Urinary bladder (tissue), 4 donors: Measurements from ENCODE around the gene TAGLN2. TPM values are rescaled to one million over a fixed set of nuclear protein-coding genes. Genes with fewer than 3 reads are reported as not detected.

Source experiments
- DNase-seq: peaks from one replicate; pipeline ENCODE4 v3.0.0-alpha.2; 2015; ENCODE audit errors: extremely low spot score
- H3K27ac ChIP-seq: one replicate; pipeline ENCODE4 v1.5.1; 2013; ENCODE audit warnings: low read depth, mild to moderate bottlenecking, moderate library complexity
- H3K36me3 ChIP-seq: one replicate; pipeline ENCODE4 v1.6.1; 2013; ENCODE audit warnings: mild to moderate bottlenecking, moderate library complexity; ENCODE audit not compliant: insufficient read depth
- H3K4me1 ChIP-seq: one replicate; pipeline ENCODE4 v1.6.1; 2013; ENCODE audit warnings: mild to moderate bottlenecking, moderate library complexity; ENCODE audit not compliant: insufficient read depth
- H3K4me3 ChIP-seq: one replicate; pipeline ENCODE4 v1.5.1; 2013; ENCODE audit warnings: low read depth, low read length
- WGBS: extraction: QIAGEN DNeasy Blood & Tissue Kit; methylation state at CpG from one replicate; pipeline ENCODE4 v1.1.7; 2013; 5-methylcytosine and 5-hydroxymethylcytosine counted together
- polyA plus RNA-seq: library from polyadenylated mRNA; stranded (reverse); fragments of 200-250 nt; gene quantifications from one replicate; pipeline ENCODE4 v1.2.3, GENCODE V29; 2013
- total RNA-seq: library from RNA; depleted of rRNA; stranded (reverse); fragments of >200 nt; gene quantifications from one replicate; pipeline ENCODE4 v1.2.3, GENCODE V29; 2014
- donor health status: healthy with polysubstance abuse.
- donor health status: healthy.

TAGLN2 gene
- total and polyA plus RNA-seq, 2 donors = 106 to 318 TPM

DNA sequence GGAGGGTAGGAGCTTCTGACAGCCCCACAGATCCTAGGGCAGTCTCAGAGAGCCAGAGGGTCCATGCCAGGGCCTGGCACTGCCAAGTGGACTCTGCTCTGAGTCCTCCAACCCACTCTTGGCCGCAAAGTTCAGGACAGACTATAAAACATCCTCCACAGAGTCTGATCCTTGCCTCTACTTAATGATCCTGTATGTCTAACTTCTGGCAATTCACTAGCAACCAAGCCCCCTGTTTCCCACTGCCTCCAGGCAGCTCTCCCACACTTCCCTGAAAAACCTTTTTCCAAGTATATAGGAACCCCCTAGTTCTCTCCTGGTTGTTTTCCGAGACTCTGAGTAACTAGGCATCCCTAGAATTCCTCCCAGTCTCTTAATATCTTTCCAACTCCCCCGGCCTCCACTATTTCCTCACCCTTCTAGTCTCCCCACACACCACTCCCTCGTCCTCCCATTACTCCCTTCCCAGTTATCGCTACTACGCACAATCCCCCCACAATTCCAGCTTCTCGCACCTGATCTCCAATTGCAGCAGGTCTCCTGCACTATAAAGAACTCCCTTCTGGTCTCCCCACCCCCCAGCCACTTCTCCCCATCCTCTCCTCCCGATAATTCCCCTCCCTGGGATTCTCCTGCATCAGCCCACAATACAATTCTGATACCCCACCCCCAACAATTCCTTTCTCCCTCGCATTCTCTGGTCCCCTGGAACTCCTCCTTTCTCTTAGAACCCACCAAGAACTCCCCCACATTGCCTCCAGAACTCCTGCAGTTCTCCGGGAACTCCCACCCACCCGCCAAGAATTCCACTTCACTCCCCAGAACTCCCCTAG lies 19.5 kb upstream of the TAGLN2 start:
- no peak overlapping the region for H3K27ac ChIP-seq

DNA sequence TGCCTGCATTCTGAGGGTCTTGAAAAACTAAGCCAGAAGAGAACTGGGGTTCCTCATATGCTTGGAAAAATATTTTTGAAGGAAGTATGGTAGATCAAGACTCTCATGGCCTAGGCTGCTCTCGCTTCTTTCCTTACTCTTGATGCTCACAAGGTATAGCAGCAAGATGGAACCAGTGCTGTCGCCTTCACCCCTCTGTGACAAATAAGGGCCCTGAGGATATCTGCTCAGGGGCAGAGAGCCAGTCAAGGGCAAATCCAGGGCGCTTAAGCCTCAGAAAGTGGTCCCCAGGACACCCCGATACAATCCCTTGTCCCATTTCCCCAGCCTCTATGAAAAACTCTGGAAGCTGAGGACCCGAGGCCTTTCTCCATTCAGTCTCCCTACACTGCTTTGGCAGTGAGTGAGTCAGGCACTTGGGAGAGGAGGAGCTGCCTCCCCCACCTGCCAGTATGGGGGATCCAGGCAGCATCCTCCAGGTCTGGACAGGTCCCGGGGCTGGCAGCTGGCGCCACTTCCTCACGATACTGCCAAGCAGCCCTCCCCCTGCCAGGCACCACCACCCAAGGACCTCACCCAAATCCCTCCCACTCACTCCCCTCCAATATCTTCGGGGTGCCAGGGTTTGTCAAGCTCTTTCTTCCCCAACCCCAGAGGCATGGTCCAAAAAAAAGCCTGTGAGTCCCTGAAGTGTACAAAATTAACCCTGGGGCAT lies 18.8 kb upstream of the TAGLN2 start:
- WGBS = 84% methylated on average over 9 of the region's 9 CpGs
- H3K4me1 ChIP-seq = no peaks in the 10 kb centered on the region
- H3K27ac ChIP-seq = no peak overlapping the region
- DNase-seq = no peak
- H3K36me3 ChIP-seq = no peaks in the 10 kb centered on the region
- no peak overlapping the region for H3K4me3 ChIP-seq

More for the DNA sequence above, 19.5 kb upstream of the TAGLN2 start:
- DNase-seq = no peak
- WGBS = 29% methylated on average over 11 of the region's 11 CpGs
- no peaks in the 10 kb centered on the region for H3K4me1 ChIP-seq
- H3K4me3 ChIP-seq = peak overlapping the region; percentile 29
- H3K36me3 ChIP-seq = no peaks in the 10 kb centered on the region

DNA sequence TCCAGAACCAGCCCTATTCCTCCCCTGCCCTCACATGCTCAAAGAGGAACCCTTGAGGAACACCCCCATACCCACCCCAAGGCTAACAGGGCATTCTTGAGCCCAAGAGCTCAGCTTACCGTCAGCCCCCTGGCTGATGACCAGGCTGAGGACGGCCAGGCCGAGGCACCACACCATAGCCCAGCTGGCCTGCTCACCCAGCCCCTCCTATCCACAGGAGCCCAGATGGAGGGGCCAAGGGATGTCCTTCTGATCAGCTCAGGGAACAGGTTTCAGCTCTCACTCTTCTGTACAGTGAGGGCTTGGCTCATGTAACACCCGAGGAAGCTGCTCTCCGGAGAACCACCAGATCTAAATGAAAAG lies 18.0 kb upstream of the TAGLN2 start:
- Histone ChIP-seq H3K27ac (no peak overlapping the region), H3K4me1 (no peaks in the 10 kb centered on the region), H3K4me3 (no peak overlapping the region), H3K36me3 (no peaks in the 10 kb centered on the region)
- WGBS = 88% methylated on average over 5 of the region's 5 CpGs
- no peak for DNase-seq

DNA sequence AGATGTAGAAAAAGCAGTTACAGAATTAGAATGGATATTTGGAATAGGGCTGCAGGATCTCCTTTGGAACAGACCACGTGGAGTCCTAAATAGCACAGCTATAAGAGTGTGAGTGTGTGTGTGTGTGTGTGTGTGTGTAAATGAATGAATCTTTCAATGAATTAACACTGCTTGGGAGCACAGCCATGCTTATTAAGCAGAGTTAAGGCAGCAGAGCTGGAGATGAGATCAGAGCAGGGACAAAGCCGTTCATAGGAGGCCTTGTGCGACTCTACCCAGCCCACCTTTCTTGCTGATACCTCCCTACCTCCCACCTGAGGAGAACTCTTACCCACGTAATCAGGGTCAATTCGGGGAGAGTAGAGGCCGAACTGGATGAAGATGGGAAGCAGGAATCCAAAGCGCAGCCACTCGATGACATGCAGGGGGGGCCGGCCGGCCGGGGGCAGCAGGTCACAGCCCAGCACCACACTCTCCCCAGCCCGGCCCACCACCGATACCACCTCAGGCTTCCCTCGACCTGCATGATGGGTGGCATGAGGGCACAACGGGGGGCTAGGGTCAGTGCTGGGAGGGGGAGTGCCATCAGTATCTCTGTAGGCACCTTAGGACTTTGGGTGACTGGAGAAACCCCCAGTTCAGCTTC lies 17.4 kb upstream of the TAGLN2 start:
- WGBS = 89% methylated on average over 15 of the region's 15 CpGs
- no peak for DNase-seq
- Histone ChIP-seq H3K4me1 (no peaks in the 10 kb centered on the region), H3K27ac (no peak overlapping the region), H3K36me3 (no peaks in the 10 kb centered on the region), H3K4me3 (no peak overlapping the region)

DNA sequence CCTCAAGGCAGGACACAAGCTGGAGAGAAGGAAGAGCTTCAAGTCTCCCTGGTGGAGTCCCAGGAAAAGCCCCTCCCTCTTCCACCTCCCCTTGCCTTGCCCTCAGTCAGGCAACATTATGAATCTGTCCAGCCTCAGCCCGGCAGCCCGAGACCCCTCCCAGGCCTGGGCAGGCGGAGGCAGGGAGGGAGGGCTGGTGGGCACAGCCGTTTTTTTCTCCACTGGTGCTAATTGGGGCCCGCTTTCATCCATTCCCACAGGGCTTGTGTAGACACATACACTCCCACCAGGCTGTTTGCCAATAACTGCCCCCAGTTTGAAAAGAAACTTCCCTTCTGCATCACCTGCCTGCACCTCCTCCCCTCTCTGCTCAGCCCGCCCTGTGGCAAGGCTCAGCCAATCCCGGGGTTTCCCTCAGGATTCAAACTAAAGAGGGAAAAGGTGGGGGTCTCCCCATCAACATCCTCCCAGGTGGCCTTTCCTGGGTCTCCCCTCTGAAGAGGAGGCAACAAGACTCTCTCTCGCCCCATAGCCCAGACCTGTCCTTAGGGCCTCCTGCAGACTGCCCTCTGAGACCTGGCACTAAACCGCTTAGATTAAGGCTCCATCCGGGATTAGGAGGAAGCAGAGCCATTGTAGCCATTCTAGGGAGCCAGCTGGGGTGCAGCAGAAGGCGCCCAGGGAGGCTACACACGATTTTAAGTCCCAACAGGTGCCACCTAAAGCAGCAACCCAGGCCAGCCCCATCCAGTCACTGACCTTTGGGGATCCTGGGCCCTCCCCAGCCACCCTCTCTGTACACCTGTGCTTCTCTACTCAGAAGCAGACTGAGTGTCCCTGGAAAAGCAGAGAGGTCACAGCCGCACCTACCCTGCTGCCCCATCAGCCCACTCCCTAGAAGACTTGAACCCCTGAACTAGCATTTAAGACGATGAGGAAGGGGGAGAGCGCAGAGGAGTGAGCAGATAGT lies 16.6 kb upstream of the TAGLN2 start:
- no peaks in the 10 kb centered on the region for H3K36me3 ChIP-seq
- 77% methylated on average over 15 of the region's 15 CpGs for WGBS
- no peak overlapping the region for H3K4me3 ChIP-seq
- DNase-seq = no peak
- H3K27ac ChIP-seq = no peak overlapping the region
- H3K4me1 ChIP-seq = no peaks in the 10 kb centered on the region

GRCh38 chr1:159941141-159941540 lies 15.8 kb upstream of the TAGLN2 start:
- no peak overlapping the region for H3K27ac ChIP-seq
- no peak overlapping the region for H3K4me3 ChIP-seq
- no peaks in the 10 kb centered on the region for H3K4me1 ChIP-seq
- 80% methylated on average over 5 of the region's 5 CpGs for WGBS
- DNase-seq = no peak
- H3K36me3 ChIP-seq = no peaks in the 10 kb centered on the region

DNA sequence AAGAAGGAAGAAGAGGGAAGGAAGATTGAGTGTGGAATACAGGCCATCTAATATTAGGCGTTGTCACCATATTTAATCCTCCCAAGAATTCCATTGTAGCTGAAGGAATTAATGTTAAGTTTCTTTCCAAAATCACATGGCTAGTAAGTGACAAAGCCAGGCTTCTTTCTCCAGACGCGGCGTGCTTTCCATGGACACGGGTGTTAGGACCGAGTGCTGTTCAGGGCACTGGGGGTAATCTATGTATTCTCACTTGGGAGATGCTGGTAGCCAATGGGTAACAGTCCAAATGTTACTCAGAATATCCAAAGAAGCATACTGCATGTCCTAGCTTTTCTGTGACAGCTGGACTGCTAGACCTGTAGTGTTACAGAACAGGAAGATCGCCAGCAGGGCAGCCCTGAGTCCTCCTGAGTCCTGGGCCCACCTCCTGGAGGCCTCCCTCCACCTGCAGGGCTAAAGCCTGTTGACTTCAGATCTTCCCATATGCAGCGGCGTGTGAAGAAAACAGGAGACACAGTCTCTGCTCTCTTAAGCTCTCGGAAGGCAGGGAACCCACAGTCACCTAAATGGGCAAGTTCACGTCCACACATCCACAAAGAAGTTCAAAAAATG lies 14.8 kb upstream of the TAGLN2 start:
- DNase-seq = no peak
- 89% methylated on average over 11 of the region's 11 CpGs for WGBS

GRCh38 chr1:159939678-159940002 lies 14.3 kb upstream of the TAGLN2 start:
- WGBS = 68% methylated on average over 3 of the region's 3 CpGs
- no peak overlapping the region for H3K4me3 ChIP-seq
- no peak for DNase-seq
- no peak overlapping the region for H3K27ac ChIP-seq
- no peaks in the 10 kb centered on the region for H3K36me3 ChIP-seq
- no peaks in the 10 kb centered on the region for H3K4me1 ChIP-seq

More for the DNA sequence above, 14.8 kb upstream of the TAGLN2 start:
- no peak overlapping the region for H3K27ac ChIP-seq
- H3K36me3 ChIP-seq = no peaks in the 10 kb centered on the region
- no peaks in the 10 kb centered on the region for H3K4me1 ChIP-seq
- no peak overlapping the region for H3K4me3 ChIP-seq

DNA sequence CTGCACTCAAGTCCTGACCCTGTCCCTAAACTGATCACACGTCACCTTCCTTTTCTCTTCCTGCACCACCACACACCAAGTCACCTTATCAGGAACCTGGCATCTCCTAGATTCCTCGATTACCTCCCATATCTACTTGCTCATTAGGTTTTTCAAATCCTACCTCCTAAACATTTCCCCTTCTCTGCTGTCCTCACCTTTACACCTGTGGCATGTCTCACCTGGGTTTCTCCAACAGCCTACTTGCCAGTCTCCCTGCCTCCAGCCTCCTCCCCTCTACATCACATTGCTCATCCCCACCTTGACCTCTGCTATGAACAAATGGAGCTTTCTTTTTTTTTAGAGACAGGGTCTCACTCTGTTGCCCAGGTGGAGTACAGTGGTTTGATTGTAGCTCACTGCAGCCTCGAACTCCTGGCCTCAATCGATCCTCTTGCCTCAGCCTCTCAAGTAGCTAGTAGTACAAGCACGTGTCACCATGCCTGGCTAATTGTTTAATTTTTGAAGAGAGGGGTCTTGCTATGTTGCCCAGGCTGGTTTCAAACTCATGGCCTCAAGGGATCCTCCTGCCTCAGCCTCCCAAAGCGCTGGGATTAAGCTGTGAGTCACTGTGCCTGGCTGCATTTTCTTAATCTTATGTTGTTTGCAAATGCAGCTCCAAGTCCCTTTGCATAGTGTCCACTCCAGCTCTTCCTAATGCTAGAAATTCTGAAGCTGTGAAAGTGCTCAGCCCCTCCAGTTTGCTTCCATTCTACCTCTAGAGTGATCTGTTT lies 13.8 kb upstream of the TAGLN2 start:
- Histone ChIP-seq H3K4me1 (no peaks in the 10 kb centered on the region), H3K27ac (no peak overlapping the region), H3K36me3 (no peaks in the 10 kb centered on the region), H3K4me3 (no peak overlapping the region)
- WGBS = 88% methylated on average over 6 of the region's 6 CpGs
- no peak for DNase-seq

- 43% methylated on average over 7 of the region's 7 CpGs for WGBS
- no peak overlapping the region for H3K27ac ChIP-seq
- no peak for DNase-seq
- no peak overlapping the region for H3K4me3 ChIP-seq
- no peaks in the 10 kb centered on the region for H3K4me1 ChIP-seq
- H3K36me3 ChIP-seq = no peaks in the 10 kb centered on the region
Measured at GRCh38 chr1:159938211-159938852, 13.0 kb upstream of the TAGLN2 start.

- H3K4me3 ChIP-seq = no peak overlapping the region
- no peak overlapping the region for H3K27ac ChIP-seq
- 38% methylated on average over 4 of the region's 4 CpGs for WGBS
- no peak for DNase-seq
- H3K4me1 ChIP-seq = no peaks in the 10 kb centered on the region
- H3K36me3 ChIP-seq = no peaks in the 10 kb centered on the region
Measured at GRCh38 chr1:159937054-159937750, 11.9 kb upstream of the TAGLN2 start.
